K562 (cell line): ENCODE results near the gene GCN1. TPM values are rescaled to one million over a fixed set of nuclear protein-coding genes. Genes with fewer than 3 reads are reported as not detected.
A peak's percentile ranks its signal among the peaks of the same experiment; 100 is the strongest.

ENCODE experiments used
- ARHGAP35 ChIP-seq: fragments of 450-650 bp; IDR thresholded peaks from 2 replicates; pipeline ENCODE4 v1.6.1; 2018; ENCODE audit not compliant: partially characterized antibody
- BMI1 ChIP-seq: fragments of 150-350 bp; IDR thresholded peaks from 2 replicates; pipeline ENCODE4 v1.6.1; 2014; ENCODE audit warnings: low read length
- BRD9 ChIP-seq: fragments of 450-650 bp; IDR thresholded peaks from 2 replicates; pipeline ENCODE4 v1.6.1; 2018; ENCODE audit warnings: low read depth; ENCODE audit not compliant: partially characterized antibody
- MYNN ChIP-seq, 2 experiments: sonication (generic); formaldehyde crosslinking in 1 of 2; IDR thresholded peaks; 2 replicates each; pipeline versions ENCODE4 v1.5.0 to v1.6.1; 2016 to 2020; ENCODE audit warnings: antibody characterized with exemption in 1 of 2, missing genetic modification reagents in 1 of 2
- NR1H2 ChIP-seq: sonication (generic); formaldehyde crosslinking; IDR thresholded peaks from 2 replicates; pipeline ENCODE4 v1.4.0; 2020; ENCODE audit warnings: mild to moderate bottlenecking, missing genetic modification reagents
- PHB ChIP-seq: fragments of 250-450 bp; sonication (Bioruptor Pico); IDR thresholded peaks from 2 replicates; pipeline ENCODE4 v1.5.0; 2021
- POLR2AphosphoS5 ChIP-seq: IDR thresholded peaks from 2 replicates; pipeline ENCODE4 v1.6.1; 2011; ENCODE audit warnings: mild to moderate bottlenecking, low read depth, low read length, moderate library complexity; ENCODE audit not compliant: control insufficient read depth, insufficient read depth
- SIX5 ChIP-seq, 2 experiments: IDR thresholded peaks; 2 replicates each; pipeline ENCODE4 v1.6.1; 2011; ENCODE audit warnings: low read length in 2 of 2, borderline replicate concordance in 1 of 2, low read depth in 1 of 2, mild to moderate bottlenecking in 1 of 2, moderate library complexity in 1 of 2; ENCODE audit not compliant: insufficient read depth in 1 of 2
- TBP ChIP-seq: optimal IDR thresholded peaks from 2 replicates; pipeline ENCODE3; 2011; ENCODE audit warnings: low read depth, low read length, improper control_type of control experiment
- ZBTB34 ChIP-seq: fragments of 250-450 bp; sonication (Bioruptor Pico); IDR thresholded peaks from 2 replicates; pipeline ENCODE4 v1.8.0; 2021; ENCODE audit warnings: mild to moderate bottlenecking, moderate library complexity
- ZNF124 ChIP-seq: sonication (generic); formaldehyde crosslinking; IDR thresholded peaks from 2 replicates; pipeline ENCODE4 v1.8.1; 2022; ENCODE audit warnings: missing genetic modification reagents
- ZNF277 ChIP-seq: fragments of 250-450 bp; sonication (Bioruptor Pico); IDR thresholded peaks from 2 replicates; pipeline ENCODE4 v1.8.0; 2022; ENCODE audit warnings: inconsistent platforms, mild to moderate bottlenecking, moderate library complexity, borderline replicate concordance
- ZNF280B ChIP-seq: fragments of 250-450 bp; sonication (Bioruptor Pico); IDR thresholded peaks from 2 replicates; pipeline ENCODE4 v1.5.1; 2021; ENCODE audit warnings: mild to moderate bottlenecking
- polyA plus RNA-seq, 8 experiments: library from polyadenylated mRNA; depleted of rRNA in 4 of 8; stranded (reverse) in 5 of 8; unstranded in 3 of 8; fragments of >200 nt; fragmentation: Nextera tagmentation in 2 of 8; fragmentation: Illumina TruSeq in 1 of 8; extraction: Ambion mirVana in 2 of 8; extraction: Trizol in 1 of 8; gene quantifications; 2 replicates each; pipeline versions ENCODE4 v1.2.1 to v1.2.3, GENCODE V29; 2011 to 2014; ENCODE audit warnings: inconsistent platforms in 1 of 8, missing spikeins in 1 of 8
- total RNA-seq, 7 experiments: library from RNA; depleted of rRNA in 6 of 7; stranded (reverse); fragments of >200 nt in 6 of 7; fragmentation: Illumina TruSeq in 2 of 7; extraction: Trizol in 2 of 7; gene quantifications; 2 replicates each; pipeline versions ENCODE4 v1.2.1 to v1.2.3, GENCODE V29; 2011 to 2021; ENCODE audit warnings: low replicate concordance in 1 of 7
- TF ChIP-seq, protein P1 (sequence below): fragments of 450-650 bp; formaldehyde crosslinking; IDR thresholded peaks from 2 replicates; pipeline ENCODE4 v1.4.0; 2020; ENCODE audit warnings: mild to moderate bottlenecking, moderate library complexity

GCN1 gene
- total and polyA plus RNA-seq, 9 of the 15 experiments (the other 6 are each of a cell fraction or from before 2014, with no cell fraction given), result 11.9 to 190 (median 51.7) TPM

GRCh38 chr12:120196363-120196762 lies 1.8 kb upstream of the GCN1 start (continued):
- peak; percentile 28; the same call in 1 of the 2 replicates for TF ChIP-seq POLR2AphosphoS5
- TF ChIP-seq ZNF277 (CRISPR knock-in tag), result no peak
- no peak for TF ChIP-seq MYNN (IDR thresholded peaks at IDR 0.05)
- TF ChIP-seq MYNN (CRISPR knock-in tag; IDR thresholded peaks at IDR 0.05), result no peak
- TF ChIP-seq ARHGAP35, result no peak
- no peak for TF ChIP-seq ZNF280B (CRISPR knock-in tag)
- no peak for TF ChIP-seq TBP
- no peak for TF ChIP-seq ZNF124 (CRISPR knock-in tag)
- no peak for TF ChIP-seq SIX5 (IDR thresholded peaks at IDR 0.05; ENCODE audit: borderline replicate concordance in 1 of 2, insufficient read depth in 1 of 2, low read depth in 1 of 2, low read length in 2 of 2)
- TF ChIP-seq NR1H2 (CRISPR knock-in tag), result no peak
- no peak for TF ChIP-seq BMI1
- TF ChIP-seq, protein P1, sequence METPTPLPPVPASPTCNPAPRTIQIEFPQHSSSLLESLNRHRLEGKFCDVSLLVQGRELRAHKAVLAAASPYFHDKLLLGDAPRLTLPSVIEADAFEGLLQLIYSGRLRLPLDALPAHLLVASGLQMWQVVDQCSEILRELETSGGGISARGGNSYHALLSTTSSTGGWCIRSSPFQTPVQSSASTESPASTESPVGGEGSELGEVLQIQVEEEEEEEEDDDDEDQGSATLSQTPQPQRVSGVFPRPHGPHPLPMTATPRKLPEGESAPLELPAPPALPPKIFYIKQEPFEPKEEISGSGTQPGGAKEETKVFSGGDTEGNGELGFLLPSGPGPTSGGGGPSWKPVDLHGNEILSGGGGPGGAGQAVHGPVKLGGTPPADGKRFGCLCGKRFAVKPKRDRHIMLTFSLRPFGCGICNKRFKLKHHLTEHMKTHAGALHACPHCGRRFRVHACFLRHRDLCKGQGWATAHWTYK (CRISPR knock-in tag), result no peak
- no peak for TF ChIP-seq PHB
- TF ChIP-seq BRD9, result no peak
- TF ChIP-seq ZBTB34 (CRISPR knock-in tag), result no peak
- TF ChIP-seq, all 486 proteins: peak for 5
